Subcutaneous abdominal adipose tissue (tissue), 5 donors: ENCODE results near the gene ANO8.
"Not testable (repeated sequence)": the region's sequence is repeated elsewhere in the genome, so short reads cannot be mapped to it uniquely, and the experiment has no call there.

Source experiments
- H3K27ac ChIP-seq: one replicate; pipeline ENCODE4 v1.7.0; 2013; ENCODE audit warnings: low read depth, mild to moderate bottlenecking, inconsistent platforms, low read length, moderate library complexity
- H3K27me3 ChIP-seq, 5 donors: one replicate each; pipeline ENCODE4 v1.7.0; 2013; ENCODE audit warnings: low read length in 5 of 5, inconsistent platforms in 1 of 5; ENCODE audit not compliant: control insufficient read depth in 5 of 5, insufficient read depth in 4 of 5
- H3K36me3 ChIP-seq, 5 donors: one replicate each; pipeline ENCODE4 v1.7.0; 2013; ENCODE audit warnings: low read length in 5 of 5; ENCODE audit not compliant: control insufficient read depth in 5 of 5, insufficient read depth in 5 of 5
- H3K4me1 ChIP-seq, 5 donors: one replicate each; pipeline ENCODE4 v1.7.0; 2013; ENCODE audit warnings: low read length in 5 of 5, mild to moderate bottlenecking in 3 of 5, moderate library complexity in 1 of 5; ENCODE audit not compliant: control insufficient read depth in 5 of 5, insufficient read depth in 5 of 5
- H3K4me3 ChIP-seq, 5 donors: one replicate each; pipeline ENCODE4 v1.7.0; 2013; ENCODE audit warnings: low read length in 5 of 5, low read depth in 1 of 5
- H3K9ac ChIP-seq, 5 donors: one replicate each; pipeline ENCODE4 v1.7.0; 2013; ENCODE audit warnings: low read length in 5 of 5, mild to moderate bottlenecking in 4 of 5, moderate library complexity in 3 of 5
- H3K9me3 ChIP-seq, 5 donors: one replicate each; pipeline ENCODE4 v1.7.0; 2013; ENCODE audit warnings: low read length in 5 of 5; ENCODE audit not compliant: control insufficient read depth in 5 of 5
- donor health status: healthy.
- donor health status: healthy.
- donor health status: healthy.
- donor health status: healthy.
- donor health status: healthy.

The ANO8 gene

DNA sequence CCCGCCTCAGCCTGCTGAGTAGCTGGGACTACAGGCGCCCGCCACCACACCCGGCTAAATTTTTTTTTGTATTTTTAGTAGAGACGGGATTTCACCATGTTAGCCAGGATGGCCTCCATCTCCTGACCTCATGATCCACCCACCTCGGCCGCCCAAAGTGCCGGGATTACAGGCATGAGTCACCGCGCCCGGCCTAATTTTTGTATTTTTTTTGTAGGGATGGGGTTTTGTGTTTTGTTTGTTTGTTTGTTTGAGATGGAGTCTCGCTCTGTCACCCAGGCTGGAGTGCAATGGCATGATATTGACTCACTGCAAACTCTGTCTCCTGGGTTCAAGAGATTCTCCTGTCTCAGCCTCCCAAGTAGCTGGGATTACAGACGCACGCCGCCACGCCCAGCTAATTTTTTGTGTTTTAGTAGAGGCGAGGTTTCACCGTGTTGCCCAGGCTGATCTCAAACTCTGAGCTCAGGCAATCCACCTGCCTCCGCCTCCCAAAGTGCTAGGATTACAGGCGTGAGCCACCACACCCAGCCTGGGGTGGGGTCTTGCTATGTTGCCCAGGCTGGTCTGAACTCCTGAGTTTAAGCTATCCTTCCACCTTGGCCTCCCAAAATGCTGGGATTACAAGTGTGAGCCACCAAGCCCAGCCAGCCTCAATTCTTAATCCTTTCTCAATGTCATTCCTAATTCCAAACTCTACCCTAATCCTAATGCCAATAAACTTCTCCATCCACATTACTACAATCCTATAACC, 29.4 kb upstream of the ANO8 start:
- H3K27ac ChIP-seq, H3K4me1 ChIP-seq, H3K9me3 ChIP-seq, H3K9ac ChIP-seq, H3K4me3 ChIP-seq, H3K27me3 ChIP-seq: not testable (repeated sequence)
- H3K36me3 ChIP-seq = peaks cover 0 to 11% (median 0%) of the 10 kb centered on the region in 5 donors

DNA sequence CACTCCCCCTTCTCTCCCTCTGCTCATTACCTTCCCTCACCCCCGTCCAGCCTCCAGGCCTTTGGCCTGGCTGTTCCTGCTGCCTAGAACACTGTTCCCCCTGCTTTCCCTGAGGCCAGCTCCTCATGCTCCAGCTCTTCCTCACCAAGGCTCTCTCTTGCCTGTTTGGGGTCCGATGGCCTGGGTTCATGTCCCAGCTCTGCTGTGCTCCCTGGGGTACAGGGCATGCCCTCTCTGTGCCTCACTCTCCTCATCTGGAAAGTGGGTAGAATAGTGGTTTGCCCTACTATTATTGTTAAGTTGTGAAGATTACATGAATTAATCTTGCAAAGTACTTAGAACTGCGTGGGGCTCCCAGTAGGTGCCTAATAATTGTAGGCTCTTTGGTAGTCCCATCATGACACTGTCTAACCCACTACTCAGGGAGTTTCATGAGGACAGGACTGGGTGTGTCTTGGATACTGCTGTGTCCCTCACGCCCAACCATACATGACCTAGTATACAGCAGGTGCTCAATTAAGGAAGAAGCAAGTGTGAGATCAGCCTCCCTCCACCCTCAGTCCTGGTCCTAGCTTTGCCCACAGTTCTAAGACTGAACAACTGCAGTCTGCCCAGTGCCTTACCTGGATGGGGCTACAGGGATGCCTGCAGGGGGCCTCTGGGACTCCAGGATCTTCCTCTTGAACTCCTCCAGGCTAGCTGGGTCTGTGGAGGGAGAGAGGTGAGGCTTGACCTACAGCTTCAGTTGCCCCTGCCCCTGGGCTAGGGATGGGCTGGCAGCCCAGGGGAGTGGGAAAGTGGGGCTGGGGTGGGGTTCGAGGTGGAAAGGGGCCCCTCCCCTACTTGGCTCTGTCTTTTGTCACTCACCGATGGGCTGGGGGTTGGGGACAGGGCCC, 25.5 kb upstream of the ANO8 start:
- H3K9ac ChIP-seq = no peak overlapping the region
- H3K27me3 ChIP-seq = no peaks in the 10 kb centered on the region
- H3K27ac ChIP-seq = no peak overlapping the region
- peaks cover 0 to 21% (median 2%) of the 10 kb centered on the region in 5 donors for H3K4me1 ChIP-seq
- peaks cover 0 to 3% (median 0%) of the 10 kb centered on the region in 5 donors for H3K36me3 ChIP-seq
- H3K9me3 ChIP-seq = no peaks in the 10 kb centered on the region
- H3K4me3 ChIP-seq = no peak overlapping the region

DNA sequence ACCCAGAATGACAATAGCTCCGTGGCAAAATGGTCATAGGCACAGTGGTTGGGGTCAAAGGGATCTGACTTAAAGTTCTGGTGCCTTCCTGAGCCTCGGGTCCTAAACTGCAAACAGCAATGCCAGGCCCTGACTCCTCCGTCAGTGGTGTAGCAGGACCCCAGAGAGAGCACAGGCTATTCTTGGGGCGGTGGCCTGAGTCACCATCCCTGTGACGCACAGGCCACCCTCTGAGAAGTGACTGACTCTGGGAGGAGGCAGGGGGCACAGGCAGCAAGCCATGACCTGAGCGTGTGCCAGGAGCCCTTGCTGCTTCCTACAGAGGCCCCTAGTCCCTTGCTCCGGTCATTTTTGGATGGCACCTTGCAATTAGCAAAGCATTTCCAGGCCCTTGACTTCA, 23.7 kb upstream of the ANO8 start:
- Histone ChIP-seq H3K9ac (peak overlapping the region in 1 of 5 donors; percentile 41), H3K27ac (peak overlapping the region; percentile 60), H3K4me3 (no peak overlapping the region), H3K4me1 (peaks cover 0 to 24% (median 2%) of the 10 kb centered on the region in 5 donors), H3K36me3 (no peaks in the 10 kb centered on the region), H3K27me3 (peaks cover 0 to 3% (median 0%) of the 10 kb centered on the region in 5 donors), H3K9me3 (no peaks in the 10 kb centered on the region)

DNA sequence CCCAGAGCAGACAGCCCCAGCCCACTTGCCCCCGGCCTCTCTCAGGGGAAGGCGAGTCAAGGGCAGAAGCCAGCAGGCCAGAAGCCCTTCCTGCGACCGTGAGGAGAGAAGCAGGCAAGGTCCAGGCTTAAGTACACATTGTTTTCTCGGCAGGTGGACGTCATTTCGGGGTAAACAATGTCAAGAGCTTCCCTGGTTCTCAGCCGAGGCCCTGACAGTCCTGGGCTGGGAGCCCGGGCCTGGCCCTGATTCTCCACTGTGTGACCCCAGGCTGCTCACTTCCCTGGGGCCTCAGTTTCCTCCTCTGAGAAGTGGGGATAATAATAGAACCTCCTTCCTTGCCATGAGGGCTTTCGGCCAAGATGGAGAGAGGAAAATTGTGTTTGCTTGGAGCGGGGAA, 23.1 kb upstream of the ANO8 start:
- peaks cover 0 to 5% (median 0%) of the 10 kb centered on the region in 5 donors for H3K27me3 ChIP-seq
- H3K9ac ChIP-seq = peak overlapping the region in 1 of 5 donors; percentile 30
- no peak overlapping the region for H3K4me3 ChIP-seq
- H3K36me3 ChIP-seq = no peaks in the 10 kb centered on the region
- H3K9me3 ChIP-seq = no peaks in the 10 kb centered on the region
- peaks cover 0 to 30% (median 7%) of the 10 kb centered on the region in 5 donors for H3K4me1 ChIP-seq
- H3K27ac ChIP-seq = peak overlapping the region; percentile 60

DNA sequence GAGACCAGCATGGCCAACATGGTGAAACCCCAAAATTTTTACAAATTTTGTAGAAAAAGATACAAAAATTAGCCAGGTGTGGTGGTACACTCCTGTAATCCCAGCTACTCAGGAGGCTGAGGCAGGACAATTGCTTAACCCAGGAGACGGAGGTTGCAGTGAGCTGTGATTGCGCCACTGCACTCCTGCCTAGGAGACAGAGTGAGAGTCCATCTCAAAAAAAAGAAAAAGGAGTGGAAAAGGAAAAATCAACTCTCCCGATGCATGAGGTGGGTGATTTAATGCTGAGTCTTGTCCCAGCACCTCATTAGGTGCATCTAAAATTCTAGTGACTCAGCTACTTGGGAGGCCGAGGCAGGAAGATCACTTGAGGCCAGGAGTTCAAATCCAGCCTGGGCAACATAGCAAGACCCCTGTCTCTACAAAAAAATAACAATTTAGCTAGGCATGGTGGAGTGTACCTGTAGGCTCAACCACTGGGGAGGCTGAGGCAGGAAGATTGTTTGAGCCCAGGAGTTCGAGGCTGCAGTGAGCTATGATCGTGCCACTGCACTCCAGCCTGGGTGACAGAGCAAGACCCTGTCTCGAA, 22.5 kb upstream of the ANO8 start:
- Histone ChIP-seq H3K9ac (no peak overlapping the region), H3K27me3 (peaks cover 0 to 6% (median 0%) of the 10 kb centered on the region in 5 donors), H3K36me3 (no peaks in the 10 kb centered on the region), H3K4me3 (no peak overlapping the region), H3K4me1 (peaks cover 0 to 36% (median 7%) of the 10 kb centered on the region in 5 donors), H3K9me3 (no peaks in the 10 kb centered on the region), H3K27ac (peak overlapping the region; percentile 60)

DNA sequence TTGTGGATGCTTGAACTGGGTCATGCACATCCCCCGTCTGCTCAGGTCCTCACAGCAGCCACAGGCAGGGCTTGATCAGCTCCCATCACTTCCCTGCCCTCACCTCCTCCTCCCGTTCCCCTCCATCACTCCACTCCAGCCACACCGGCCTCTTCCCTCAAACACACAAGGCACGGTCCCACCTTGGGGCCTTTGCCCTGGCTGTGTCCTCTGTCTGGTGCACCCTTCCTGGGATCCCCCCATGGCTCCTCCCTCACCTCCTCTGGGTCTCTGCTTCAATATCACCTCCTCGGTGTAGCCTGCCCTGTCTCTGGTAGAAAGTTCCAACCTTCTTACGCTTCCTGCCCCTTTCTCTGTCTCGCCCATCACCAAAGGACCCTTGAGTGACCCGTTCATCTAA, 18.7 kb upstream of the ANO8 start:
- Histone ChIP-seq H3K27ac (no peak overlapping the region), H3K9ac (no peak overlapping the region), H3K4me3 (no peak overlapping the region), H3K4me1 (peaks cover 0 to 62% (median 19%) of the 10 kb centered on the region in 5 donors), H3K36me3 (peaks cover 0 to 4% (median 0%) of the 10 kb centered on the region in 5 donors), H3K9me3 (no peaks in the 10 kb centered on the region), H3K27me3 (peaks cover 0 to 23% (median 6%) of the 10 kb centered on the region in 5 donors)

DNA sequence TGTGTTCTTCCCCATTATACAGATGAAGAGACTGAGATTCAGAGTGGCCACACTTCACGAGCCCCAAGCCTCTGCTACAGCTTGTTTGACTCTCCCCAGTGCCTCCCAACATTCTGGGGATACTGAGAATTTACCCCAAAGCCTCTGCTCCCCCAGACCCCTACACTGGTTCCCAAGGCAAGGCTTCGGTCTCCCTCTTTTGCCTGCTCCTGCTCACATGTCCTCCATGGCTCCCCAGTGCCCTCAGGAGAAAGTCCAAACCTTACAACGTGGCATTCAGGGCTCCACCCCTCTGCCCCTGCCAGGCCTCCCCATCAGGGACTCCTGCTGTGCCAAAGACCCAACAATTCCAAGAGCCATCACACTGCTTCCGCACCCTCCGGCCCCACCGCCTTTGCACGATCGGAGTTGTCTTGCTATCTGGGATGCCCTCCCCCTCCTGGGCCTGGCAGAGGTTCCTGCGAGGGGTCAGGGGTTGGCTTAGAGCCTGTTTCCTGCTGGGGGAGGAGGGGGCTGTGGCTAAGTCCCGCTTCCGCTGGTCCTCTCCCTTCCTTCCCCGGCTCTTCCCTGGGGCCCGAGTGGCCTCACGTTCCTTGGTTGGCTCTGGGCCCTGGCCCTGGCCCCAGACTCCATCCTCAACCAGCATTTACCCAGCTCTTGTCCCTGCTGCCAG, 18.1 kb upstream of the ANO8 start:
- Histone ChIP-seq H3K27ac (peak overlapping the region; percentile 46), H3K27me3 (peaks cover 0 to 26% (median 6%) of the 10 kb centered on the region in 5 donors), H3K9me3 (no peaks in the 10 kb centered on the region), H3K4me1 (peaks cover 3 to 63% (median 24%) of the 10 kb centered on the region in 5 donors), H3K36me3 (peaks cover 0 to 4% (median 0%) of the 10 kb centered on the region in 5 donors), H3K9ac (no peak overlapping the region), H3K4me3 (no peak overlapping the region)

DNA sequence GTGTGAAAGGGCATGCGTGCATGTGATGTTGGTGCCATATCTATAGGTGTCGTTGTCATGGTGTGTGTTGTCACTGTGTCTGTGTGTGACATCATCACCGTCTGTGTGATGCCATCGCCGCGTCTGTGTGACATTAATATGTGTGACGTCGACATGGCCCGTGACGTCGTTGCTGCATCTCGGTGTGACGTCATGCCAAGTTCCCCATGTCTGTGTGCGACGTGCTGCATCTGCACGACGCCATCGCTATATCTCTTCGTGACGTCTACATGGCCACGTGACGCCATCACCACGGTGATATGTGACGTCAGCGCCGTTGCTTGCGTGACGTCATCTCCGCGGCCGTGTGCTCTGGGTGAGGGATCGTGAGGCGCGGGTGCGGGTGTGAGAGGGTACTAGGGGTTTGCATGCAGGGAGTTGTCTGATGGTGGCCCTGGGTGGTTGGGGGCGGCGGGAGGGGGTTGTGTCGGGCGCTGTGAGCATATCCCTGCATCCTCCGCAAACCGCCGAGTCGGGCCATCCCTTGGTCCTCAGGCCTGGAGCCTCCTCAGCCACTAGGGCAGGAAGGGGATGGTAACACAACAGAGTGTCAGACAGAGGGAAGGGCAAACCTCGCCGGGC, 17.3 kb upstream of the ANO8 start:
- Histone ChIP-seq H3K9ac (no peak overlapping the region), H3K27ac (peak overlapping the region; percentile 46), H3K36me3 (peaks cover 0 to 4% (median 0%) of the 10 kb centered on the region in 5 donors), H3K4me1 (peaks cover 6 to 64% (median 30%) of the 10 kb centered on the region in 5 donors), H3K9me3 (no peaks in the 10 kb centered on the region), H3K27me3 (peaks cover 0 to 26% (median 6%) of the 10 kb centered on the region in 5 donors), H3K4me3 (no peak overlapping the region)

DNA sequence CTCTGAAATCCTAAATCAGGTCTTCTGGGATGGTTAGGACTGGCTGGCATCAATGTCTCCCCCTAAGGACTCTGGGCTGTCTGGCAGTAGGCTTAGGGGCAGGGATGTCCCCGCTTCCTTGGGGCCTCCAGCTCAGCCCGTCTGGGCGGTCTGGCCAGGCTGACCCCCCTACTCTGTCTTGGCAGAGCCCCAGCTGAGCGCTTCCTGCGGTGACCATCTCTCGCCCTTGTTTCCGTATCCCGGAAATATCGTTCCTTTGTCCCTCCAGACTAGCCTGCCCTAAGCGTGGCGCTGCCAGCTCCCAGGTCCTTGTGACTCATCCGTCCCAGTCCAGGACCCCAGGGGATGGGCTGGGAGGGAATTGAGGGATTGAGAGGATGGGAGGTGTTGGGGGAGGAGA, 14.0 kb upstream of the ANO8 start:
- Histone ChIP-seq H3K4me1 (peaks cover 7 to 66% (median 32%) of the 10 kb centered on the region in 5 donors), H3K36me3 (peaks cover 0 to 4% (median 0%) of the 10 kb centered on the region in 5 donors), H3K27me3 (peaks cover 0 to 26% (median 6%) of the 10 kb centered on the region in 5 donors), H3K4me3 (no peak overlapping the region), H3K9ac (peak overlapping the region in 1 of 5 donors; percentile 30), H3K9me3 (no peaks in the 10 kb centered on the region), H3K27ac (peak overlapping the region; percentile 62)
